Fibroblast of skin of left quadriceps (primary cell): ENCODE data around the gene HYAL3.
"Not testable (repeated sequence)": the region's sequence is repeated elsewhere in the genome, so short reads cannot be mapped to it uniquely, and the experiment has no call there.

Source experiments
- DNase-seq, 2 experiments: peaks; one replicate each; pipeline ENCODE4 v3.0.0-alpha.2; 2013; ENCODE audit warnings: low read depth in 2 of 2

HYAL3 gene

DNA sequence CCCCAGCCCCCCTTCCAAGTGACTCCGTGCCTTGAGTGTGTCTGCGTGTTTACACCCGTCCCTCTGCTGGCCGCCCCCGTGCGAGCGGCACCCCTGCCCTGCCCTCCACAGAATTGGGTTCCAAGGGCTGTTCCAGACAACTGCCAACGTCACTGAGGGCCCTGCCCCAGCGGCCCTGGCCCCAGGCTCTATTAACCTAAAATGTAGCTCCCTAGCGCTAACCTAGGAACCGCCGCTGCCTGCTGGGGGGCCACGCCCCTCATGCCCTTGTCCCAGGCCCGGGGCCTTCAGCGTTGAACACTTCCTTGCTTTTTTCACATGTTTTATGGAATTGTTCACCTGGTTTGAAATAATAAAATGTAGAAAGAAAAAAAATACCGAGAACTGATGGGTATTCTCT lies 40.2 kb downstream of the HYAL3 start:
- DNase-seq, result no peak

DNA sequence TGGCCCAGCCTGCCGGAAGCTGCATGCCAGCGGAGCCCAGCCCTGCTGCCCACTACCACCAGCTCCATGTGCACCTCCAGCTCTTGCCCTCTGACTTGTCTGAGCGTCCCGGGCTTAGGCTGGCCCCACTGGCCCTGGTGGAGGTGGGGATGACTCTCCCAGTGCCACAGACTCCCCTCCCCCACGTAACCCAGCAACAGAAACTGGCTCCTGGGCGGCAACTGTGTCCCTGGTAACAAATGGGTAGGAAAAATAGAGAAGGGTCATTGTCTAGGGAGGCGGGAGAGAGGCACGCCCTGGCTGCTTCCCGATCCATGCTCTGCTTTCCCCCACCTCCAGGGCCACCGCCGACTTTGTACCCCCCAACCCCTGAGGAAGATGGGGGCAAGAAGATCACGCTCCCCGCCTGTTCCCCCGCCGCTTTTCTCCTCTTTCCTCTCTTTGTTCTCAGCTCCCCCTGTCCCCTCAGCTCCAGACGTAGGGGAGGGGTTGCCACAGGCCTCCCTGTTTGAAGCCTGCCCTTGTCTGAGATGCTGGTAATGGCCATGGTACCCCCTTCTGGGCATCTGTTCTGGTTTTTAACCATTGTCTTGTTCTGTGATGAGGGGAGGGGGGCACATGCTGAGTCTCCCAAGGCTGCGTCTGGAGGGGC lies 41.0 kb downstream of the HYAL3 start:
- DNase-seq, result no peak

DNA sequence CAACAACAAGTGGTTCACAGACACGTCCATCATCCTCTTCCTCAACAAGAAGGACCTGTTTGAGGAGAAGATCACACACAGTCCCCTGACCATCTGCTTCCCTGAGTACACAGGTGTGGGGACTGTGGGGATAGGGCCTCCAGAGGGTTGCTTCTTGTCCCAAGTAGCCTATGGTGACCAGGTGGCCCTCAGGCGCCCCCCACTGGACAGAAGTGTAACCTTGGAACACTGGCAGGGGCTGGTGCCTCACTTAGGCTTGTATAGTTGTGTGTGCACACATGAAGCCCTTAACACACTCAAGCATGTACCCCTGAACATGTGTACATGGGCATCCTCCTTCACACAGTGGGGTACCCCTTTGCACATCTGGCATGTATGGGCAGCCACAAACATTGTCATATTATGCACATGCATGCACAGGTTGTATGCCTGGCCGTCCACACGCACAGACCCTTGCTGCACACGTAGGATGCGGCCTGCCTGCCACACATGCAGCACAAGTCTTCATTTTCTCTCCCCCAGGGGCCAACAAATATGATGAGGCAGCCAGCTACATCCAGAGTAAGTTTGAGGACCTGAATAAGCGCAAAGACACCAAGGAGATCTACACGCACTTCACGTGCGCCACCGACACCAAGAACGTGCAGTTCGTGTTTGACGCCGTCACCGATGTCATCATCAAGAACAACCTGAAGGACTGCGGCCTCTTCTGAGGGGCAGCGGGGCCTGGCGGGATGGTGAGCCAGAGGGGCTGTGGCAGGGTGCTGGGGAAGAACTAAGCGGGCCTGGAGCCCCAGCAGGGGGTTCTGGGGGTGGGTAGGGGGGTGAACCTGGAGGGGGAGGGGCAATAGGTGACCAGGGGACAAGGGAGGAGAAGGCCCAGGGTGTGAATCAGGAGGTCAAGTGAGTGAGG lies 42.0 kb downstream of the HYAL3 start:
- DNase-seq, result no peak

DNA sequence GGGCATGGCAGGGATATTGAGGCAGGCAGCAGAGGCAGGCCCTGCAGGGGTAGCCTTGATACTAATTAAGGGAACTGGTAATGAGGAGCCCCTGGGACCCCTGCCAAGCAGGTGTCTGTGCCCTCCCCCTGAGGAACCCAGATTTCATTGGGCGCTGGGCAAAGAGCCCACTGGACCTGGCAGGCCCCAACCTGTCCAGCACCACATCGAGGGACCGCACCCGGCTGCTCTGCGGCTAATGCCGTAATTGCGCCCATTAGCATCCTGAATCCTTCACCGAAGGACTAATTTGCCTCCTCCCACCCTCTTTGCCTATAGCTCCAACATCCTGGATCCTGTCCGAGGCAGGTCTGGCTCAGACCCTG lies 44.0 kb downstream of the HYAL3 start:
- DNase-seq, result no peak

DNA sequence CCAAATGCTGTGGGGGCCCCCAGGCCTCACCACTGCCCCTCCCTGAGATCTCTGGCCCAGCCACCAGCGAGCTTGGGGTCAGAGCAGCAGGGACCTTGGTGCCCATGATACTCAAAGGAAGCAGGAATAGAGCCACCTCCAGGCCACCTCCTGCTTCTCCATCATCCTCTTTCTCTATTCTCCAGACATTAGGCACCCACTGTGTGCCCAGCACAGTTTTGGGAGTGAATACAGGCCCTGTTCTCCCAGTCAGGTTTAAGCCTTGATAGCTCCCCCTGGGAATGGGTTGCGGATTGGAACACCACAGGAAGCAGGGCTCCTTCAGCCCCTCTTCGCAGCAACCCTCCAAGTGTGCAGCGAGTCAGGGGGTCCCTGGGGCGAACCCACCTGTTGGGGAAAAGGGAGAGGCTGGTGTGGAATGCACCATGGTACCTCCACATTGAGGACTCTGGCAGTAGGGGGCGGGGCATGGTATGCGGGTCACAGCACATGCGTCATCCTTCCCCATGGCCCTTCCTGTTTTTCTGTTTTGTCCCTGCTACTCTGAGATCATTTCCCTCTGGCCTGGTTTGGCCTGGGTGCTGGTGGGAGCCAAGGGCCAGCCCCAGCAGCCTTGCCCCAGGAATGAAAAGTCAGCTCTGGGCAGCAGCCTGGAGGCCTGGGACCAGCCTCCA lies 44.5 kb downstream of the HYAL3 start:
- no peak for DNase-seq

DNA sequence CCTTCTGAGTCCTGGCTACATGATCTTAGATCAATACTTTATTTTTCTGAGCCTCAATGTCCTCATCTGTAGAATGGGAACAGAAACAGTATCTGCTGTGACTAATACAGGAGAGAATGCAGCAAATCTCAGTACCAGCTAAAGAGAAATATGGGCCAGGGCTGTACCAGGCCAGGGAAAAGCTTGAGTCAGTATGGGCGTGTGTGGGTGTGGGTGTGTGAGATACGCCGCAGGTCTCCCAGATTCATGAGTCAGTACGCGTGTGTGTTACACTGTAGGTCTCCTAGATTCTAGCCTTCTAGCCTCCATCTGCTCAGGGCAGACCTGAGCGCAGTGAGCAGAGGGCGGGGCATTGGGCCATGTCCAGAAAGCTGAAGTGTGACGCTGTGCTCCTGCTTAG lies 48.0 kb downstream of the HYAL3 start:
- DNase-seq, result no peak

DNA sequence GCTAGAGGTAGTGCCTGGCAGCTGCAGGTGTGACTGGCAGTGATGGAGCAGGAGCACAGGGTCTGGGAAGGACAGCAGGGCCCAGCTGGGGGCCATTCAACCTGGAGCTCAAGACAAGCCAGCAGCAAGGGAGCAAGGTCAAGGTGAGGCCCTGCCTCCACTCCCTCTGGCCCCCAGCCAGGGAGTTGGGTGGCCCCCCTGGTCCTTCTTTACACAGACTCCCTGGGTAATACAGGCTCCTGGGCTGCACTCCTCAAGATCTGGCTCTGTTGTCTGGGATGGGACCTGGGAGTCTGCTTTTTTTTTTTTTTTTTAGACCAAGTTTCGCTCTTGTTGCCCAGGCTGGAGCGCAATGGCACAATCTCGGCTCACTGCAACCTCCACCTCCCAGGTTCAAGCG lies 48.7 kb downstream of the HYAL3 start:
- no peak for DNase-seq

DNA sequence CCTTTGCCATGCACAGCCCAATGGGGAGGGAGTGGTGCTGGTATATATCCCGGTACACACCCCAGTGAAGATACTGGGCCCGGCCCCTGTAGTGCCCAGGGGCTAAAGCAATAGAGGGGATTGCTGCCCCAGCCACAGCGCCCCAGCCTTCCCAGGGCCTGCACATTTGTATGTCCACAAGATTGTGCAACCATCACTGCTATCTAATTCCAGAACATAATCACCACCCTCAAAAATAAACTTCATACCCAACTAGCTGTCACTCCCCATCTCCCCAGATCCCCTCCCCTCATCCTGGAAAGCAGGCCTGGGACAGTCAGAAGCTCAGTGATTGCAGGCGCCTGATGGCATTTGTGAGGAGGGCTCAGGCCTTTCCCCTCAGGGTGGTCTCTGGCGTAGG lies 49.7 kb downstream of the HYAL3 start:
- no peak for DNase-seq

DNA sequence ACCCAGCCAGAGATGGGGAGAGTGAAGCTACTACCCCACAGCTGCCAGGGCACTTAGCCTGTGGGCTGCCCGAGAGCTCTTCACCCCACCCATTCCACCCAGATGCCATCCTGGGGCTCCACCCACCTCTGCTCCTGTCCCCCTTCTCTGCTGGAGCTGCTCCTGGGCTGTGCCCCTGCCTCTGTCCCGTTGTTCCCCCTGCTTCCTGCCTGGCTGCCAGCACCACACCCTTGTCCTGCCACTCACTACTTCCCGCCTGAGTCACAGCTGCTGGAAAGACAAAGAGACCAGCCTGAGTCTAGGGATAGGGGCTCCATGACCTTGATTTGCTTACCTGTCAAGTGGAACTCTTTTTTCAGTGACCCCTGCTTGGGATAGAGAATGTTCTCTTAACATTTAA lies 50.8 kb downstream of the HYAL3 start:
- DNase-seq, result no peak

DNA sequence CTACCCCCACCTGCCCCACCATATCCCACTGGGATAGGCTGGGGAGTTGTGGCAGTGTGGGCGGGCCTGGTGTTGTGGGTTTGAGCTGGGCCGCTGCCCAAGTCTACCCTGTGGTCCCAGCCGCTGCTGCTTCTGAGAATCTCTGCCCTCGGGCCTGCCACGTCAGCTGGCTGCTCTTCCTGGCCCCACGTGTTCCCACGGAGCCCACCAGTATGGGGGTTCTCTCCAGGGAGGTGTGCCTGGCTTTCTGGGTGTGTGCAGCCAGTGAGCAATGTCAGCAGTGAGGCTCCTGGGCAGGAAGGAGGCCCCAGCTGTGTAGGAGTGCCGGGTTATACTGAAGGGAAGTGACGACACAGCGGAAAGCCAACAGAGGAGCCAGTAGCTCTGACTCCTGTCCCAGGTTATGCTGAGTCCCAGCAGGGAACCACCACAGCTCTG lies 52.7 kb downstream of the HYAL3 start:
- peak; percentile 68 to 76 for DNase-seq

DNA sequence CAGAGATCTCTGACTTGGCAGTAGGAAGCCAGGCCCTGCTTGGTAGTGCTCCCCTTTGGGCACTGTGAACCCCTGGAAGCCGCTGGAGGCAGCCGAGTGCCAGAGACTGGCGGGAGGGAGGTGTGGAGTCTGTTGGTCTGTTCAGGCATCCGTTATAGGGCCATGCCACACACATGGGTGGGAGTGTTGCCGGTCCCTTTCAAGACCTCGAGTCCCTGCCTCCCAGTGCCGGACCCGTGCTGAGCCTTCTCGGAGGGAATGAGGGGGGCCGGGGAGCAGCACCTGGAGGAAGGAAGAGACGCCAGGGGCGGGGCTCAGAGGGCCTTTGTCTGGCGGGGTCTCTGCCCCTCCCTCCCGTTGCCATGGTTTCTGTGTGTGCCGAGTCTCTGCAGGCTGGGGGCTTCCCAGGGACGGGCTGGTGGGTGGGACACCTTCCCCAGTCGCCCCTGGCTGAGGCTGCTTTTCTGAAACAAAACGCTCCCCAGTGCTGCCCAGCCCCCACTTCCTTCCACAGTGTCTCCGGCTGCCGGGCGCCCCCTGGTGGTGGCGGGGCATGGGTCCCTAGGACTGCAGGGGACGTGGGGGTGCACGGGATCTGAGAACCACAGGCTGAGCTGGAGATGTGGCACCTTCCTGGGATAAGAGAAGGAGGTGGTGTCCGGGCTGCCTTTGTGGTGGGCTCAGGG lies 53.2 kb downstream of the HYAL3 start:
- peak; percentile 70 to 78 for DNase-seq

DNA sequence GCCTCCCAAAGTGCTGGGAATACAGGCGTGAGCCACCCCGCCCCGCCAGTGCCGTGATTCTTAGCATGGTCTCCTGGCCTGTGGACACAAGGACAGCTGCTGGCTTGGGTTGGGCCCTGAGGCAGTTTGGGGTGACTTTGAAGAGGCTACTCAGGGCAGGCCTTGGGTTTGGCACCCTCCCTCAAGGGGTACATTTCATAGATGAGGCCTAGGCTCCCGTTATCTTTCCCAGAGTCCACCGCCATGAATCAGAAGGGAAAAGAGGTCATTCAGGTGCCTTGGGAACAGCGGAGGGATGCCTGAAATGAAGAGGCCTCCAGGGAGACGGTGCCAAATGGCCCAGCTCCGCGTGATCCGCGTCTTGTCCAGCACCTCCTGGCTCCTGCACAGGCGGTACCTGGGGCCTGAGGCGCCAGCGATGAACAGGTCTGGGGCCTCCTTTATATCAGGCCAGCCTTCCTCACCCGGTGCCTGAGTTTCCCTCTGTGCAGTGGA lies 53.9 kb downstream of the HYAL3 start:
- DNase-seq, result no peak

DNA sequence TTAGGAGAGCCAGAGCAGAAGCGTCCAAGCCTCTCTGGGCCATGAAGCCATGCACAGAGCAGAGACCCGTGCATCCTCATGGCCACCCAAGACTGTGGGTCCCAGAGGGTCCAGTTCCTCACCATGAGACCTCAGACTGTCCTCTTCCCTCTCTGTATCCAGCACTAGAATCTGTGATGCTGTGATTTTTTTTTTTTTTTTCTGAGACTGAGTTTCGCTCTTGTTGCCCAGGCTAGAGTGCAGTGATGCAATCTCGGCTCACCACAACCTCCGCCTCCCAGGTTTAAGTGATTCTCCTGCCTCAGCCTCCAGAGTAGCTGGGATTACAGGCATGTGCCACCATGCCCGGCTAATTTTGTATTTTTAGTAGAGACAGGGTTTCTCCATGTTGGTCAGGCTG lies 54.4 kb downstream of the HYAL3 start:
- not testable (repeated sequence) for DNase-seq

DNA sequence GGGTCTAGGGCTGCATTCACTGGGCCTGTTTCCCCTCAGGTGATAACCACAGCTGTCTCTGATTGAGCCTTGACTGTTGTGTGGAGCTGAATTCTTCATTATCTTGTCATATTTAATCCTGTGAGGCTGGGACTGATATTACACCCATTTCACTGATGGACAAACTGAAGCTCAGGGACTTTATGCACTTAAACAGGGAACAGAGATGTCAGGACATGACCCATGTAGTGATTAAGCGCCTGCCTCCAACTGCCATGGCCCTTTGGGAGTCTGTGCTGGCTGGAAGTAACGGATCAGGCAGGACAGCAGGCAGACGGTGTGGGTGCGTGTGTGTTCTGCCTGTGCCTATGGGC lies 55.7 kb downstream of the HYAL3 start:
- no peak for DNase-seq

DNA sequence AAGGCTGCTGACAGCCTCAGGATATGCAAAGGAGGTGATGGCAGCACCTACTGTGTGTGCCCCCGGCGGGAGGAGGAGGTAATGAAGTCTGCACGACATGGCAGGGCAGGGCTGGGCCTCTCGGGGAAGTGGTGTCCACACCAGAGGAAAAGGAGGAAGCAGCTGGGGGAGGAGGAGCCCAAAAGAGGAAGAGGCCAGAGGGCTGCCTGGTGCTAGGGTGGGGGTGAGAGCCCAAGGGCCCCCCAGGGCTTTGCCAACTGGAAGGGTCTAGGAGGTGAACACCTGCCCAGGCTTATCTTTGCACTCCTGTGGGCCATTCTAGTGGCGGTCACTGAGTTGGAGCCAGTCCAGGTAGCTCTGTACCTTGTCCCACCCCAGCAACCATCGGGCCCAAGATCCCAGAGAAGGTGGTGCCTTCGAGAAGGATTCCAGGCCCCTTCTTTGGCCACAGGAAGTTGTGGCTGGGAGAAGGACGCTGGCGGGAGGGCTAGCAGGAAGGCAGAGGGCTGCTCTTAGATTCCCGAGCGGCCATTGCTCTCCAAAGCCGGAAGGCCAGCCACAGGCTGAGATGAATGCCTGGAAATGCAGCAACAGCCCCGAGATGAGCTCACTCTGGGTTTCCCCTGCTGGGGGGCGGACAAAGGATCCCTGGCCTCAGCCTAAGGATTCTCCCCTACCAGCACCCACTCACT lies 56.2 kb downstream of the HYAL3 start:
- no peak for DNase-seq
